Stomach (tissue), 4 donors: ENCODE measurements around the gene DNMT3B.

Source experiments
- CTCF ChIP-seq, 7 experiments: fragments of 450-650 bp in 4 of 7; fragments of 200-600 bp in 3 of 7; sonication (generic) in 3 of 7; IDR thresholded peaks; one replicate each; pipeline ENCODE4 v1.5.1; 2016 to 2019; ENCODE audit warnings: antibody characterized with exemption in 7 of 7, control low read depth in 2 of 7, mild to moderate bottlenecking in 1 of 7
- EP300 ChIP-seq: sonication (generic); formaldehyde crosslinking; IDR thresholded peaks from one replicate; pipeline ENCODE4 v1.6.1; 2017; ENCODE audit warnings: antibody characterized with exemption
- POLR2A ChIP-seq, 4 donors: fragments of 450-650 bp; IDR thresholded peaks; one replicate each; pipeline ENCODE4 v1.6.1; 2016; ENCODE audit warnings: antibody characterized with exemption in 4 of 4, control low read depth in 2 of 4, mild to moderate bottlenecking in 1 of 4, moderate library complexity in 1 of 4

- TF ChIP-seq CTCF (IDR thresholded peaks at IDR 0.05) (no peak), EP300 (no peak), POLR2A (IDR thresholded peaks at IDR 0.05) (no peak)
These were observed 45.5 kb downstream of the DNMT3B start for GRCh38 chr20:32807706-32808105.
